Astrocyte (in vitro differentiated cells and primary cell): ENCODE data around the gene ADCY2. TPM values are rescaled to one million over a fixed set of nuclear protein-coding genes. Genes with fewer than 3 reads are reported as not detected.

ENCODE experiments used
- DNase-seq: peaks from one replicate; pipeline ENCODE4 v3.0.0-alpha.2; 2010; ENCODE audit warnings: low read depth
- FAIRE-seq: peaks from 2 replicates; lab custom pipeline; 2011; peaks lifted over from hg19 to GRCh38; lab: Jason Lieb, UNC
- H2AFZ ChIP-seq: 2 replicates; pipeline ENCODE4 v1.6.0; 2012; ENCODE audit warnings: low read depth, low read length, inconsistent platforms
- H3K27ac ChIP-seq: 2 replicates; pipeline ENCODE4 v1.5.1; 2011; ENCODE audit warnings: low read depth, low read length, inconsistent platforms
- H3K27me3 ChIP-seq: 2 replicates; pipeline ENCODE4 v1.6.0; 2011; ENCODE audit warnings: low read length, inconsistent platforms; ENCODE audit not compliant: insufficient read depth
- H3K36me3 ChIP-seq: 2 replicates; pipeline ENCODE4 v1.5.1; 2011; ENCODE audit warnings: low read length, inconsistent platforms; ENCODE audit not compliant: insufficient read depth
- H3K4me1 ChIP-seq: 2 replicates; pipeline ENCODE4 v1.5.1; 2011; ENCODE audit warnings: low read length, inconsistent platforms; ENCODE audit not compliant: insufficient read depth
- H3K4me2 ChIP-seq: 2 replicates; pipeline ENCODE4 v1.6.0; 2012; ENCODE audit warnings: low read length, inconsistent platforms
- H3K4me3 ChIP-seq: 2 replicates; pipeline ENCODE4 v1.5.1; 2011; ENCODE audit warnings: low read depth, mild to moderate bottlenecking, low read length, inconsistent platforms; ENCODE audit not compliant: insufficient read depth
- H3K79me2 ChIP-seq: 2 replicates; pipeline ENCODE4 v1.6.0; 2012; ENCODE audit warnings: mild to moderate bottlenecking, low read length, inconsistent platforms; ENCODE audit not compliant: insufficient read depth
- H3K9ac ChIP-seq: 2 replicates; pipeline ENCODE4 v1.6.0; 2012; ENCODE audit warnings: mild to moderate bottlenecking, low read length, inconsistent platforms
- H3K9me3 ChIP-seq: 2 replicates; pipeline ENCODE4 v1.5.1; 2012; ENCODE audit warnings: low read depth, mild to moderate bottlenecking, low read length, inconsistent platforms; ENCODE audit not compliant: insufficient read depth
- H4K20me1 ChIP-seq: 2 replicates; pipeline ENCODE4 v1.6.0; 2012; ENCODE audit warnings: low read length, inconsistent platforms; ENCODE audit not compliant: insufficient read depth
- H3K27ac Mint-ChIP-seq: one replicate; pipeline ENCODE4 v1.8.0; 2021; ENCODE audit warnings: mild to moderate bottlenecking, mixed read lengths; ENCODE audit not compliant: unreplicated experiment
- H3K27me3 Mint-ChIP-seq: one replicate; pipeline ENCODE4 v1.8.0; 2021; ENCODE audit warnings: low read depth, mixed read lengths; ENCODE audit not compliant: unreplicated experiment
- H3K36me3 Mint-ChIP-seq: one replicate; pipeline ENCODE4 v1.8.0; 2021; ENCODE audit warnings: low read depth, mixed read lengths; ENCODE audit not compliant: unreplicated experiment
- H3K4me1 Mint-ChIP-seq: one replicate; pipeline ENCODE4 v1.8.0; 2021; ENCODE audit warnings: low read depth, mixed read lengths; ENCODE audit not compliant: unreplicated experiment
- H3K4me3 Mint-ChIP-seq: one replicate; pipeline ENCODE4 v1.8.0; 2021; ENCODE audit warnings: mild to moderate bottlenecking, moderate library complexity, mixed read lengths; ENCODE audit not compliant: unreplicated experiment
- H3K9me3 Mint-ChIP-seq: one replicate; pipeline ENCODE4 v1.8.0; 2021; ENCODE audit warnings: mild to moderate bottlenecking, mixed read lengths; ENCODE audit not compliant: unreplicated experiment
- EZH2 ChIP-seq: IDR thresholded peaks from 2 replicates; pipeline ENCODE4 v1.6.1; 2012; ENCODE audit warnings: mild to moderate bottlenecking, low read length, inconsistent platforms; ENCODE audit not compliant: insufficient read depth
- total RNA-seq: library from RNA; stranded (reverse); gene quantifications from 2 replicates; pipeline ENCODE4 v1.2.1, GENCODE V29; 2021
- TF ChIP-seq, protein P1 (sequence below): IDR thresholded peaks from 2 replicates; pipeline ENCODE4 v1.5.1; 2011; ENCODE audit warnings: low read depth, mild to moderate bottlenecking, inconsistent platforms, low read length, moderate library complexity; ENCODE audit not compliant: insufficient read depth

ADCY2 gene
- total RNA-seq, 1 donor from 2014 or later: 5.7 TPM

DNA sequence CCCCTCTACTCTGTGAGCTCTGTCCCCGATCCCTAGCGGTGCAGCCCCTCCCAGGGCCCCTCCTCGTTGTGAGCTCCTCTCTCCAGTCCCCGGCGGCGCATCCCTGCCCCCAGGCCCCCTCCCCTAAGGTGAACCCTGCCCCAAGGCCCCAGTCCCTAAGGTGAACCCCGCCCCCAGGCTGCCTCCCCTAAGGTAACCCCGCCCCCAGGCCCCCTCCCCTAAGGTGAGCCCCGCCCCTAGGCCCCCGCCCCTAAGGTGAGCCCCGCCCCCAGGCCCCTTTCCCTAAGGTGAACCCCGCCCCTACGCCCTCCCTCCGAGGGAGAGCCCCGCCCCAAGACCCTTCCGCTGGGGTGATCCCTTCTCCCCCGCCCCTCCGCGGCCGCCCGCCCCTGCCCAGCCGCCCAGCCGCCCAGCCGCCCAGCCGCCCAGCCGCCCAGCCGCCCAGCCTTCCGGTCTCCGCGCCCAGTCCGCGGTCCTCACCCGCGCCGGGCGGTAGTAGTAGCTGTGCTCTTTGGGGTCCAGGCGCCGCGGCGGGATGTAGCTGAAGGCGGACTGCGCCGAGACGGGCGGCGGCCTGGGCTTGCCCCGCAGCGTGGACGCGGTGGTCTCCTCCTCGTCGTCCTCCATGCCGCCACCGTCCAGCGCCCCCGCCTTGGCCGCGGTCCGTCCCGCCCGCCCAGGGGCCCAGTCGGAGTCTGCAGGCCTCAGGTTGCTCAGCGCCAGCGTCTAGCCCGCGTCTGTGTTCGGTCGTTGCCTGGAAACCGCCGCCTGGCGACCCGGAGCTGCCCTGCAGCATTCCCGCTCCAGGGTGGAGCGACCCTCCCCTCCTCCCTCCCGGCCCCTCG is 454.7 kb downstream of the ADCY2 start, which contains the start of gene CFAP90:
CFAP90 (minus strand) TSS at position 739 of the 845 bp plus-strand sequence; CDS start at position 627, 112 bp downstream.
- Mint-ChIP-seq H3K4me1 (peaks cover 3% of the 10 kb centered on the region), H3K4me3 (peak within 1 kb of the TSS; percentile 84), H3K27me3 (peaks cover 18% of the 10 kb centered on the region), H3K9me3 (peaks cover 2% of the 10 kb centered on the region), H3K36me3 (no peaks in the 10 kb centered on the region), H3K27ac (peak within 1 kb of the TSS; percentile 23)
- no peaks in the 10 kb centered on the region for H4K20me1 ChIP-seq
- no peaks in the 10 kb centered on the region for H3K79me2 ChIP-seq
- peak within 1 kb of the TSS; percentile 55 for H3K4me3 ChIP-seq
- H2AFZ ChIP-seq: peak within 1 kb of the TSS; percentile 94
- FAIRE-seq (no peak), DNase-seq (peak; percentile 42)
- TF ChIP-seq, protein P1, sequence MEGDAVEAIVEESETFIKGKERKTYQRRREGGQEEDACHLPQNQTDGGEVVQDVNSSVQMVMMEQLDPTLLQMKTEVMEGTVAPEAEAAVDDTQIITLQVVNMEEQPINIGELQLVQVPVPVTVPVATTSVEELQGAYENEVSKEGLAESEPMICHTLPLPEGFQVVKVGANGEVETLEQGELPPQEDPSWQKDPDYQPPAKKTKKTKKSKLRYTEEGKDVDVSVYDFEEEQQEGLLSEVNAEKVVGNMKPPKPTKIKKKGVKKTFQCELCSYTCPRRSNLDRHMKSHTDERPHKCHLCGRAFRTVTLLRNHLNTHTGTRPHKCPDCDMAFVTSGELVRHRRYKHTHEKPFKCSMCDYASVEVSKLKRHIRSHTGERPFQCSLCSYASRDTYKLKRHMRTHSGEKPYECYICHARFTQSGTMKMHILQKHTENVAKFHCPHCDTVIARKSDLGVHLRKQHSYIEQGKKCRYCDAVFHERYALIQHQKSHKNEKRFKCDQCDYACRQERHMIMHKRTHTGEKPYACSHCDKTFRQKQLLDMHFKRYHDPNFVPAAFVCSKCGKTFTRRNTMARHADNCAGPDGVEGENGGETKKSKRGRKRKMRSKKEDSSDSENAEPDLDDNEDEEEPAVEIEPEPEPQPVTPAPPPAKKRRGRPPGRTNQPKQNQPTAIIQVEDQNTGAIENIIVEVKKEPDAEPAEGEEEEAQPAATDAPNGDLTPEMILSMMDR: peak; percentile 12
- TF ChIP-seq EZH2: no peak
- no peaks in the 10 kb centered on the region for H3K36me3 ChIP-seq
- peak within 1 kb of the TSS; percentile 60 for H3K9ac ChIP-seq
- H3K27ac ChIP-seq: no peak within 1 kb of the TSS
- H3K27me3 ChIP-seq: peaks cover 3% of the 10 kb centered on the region
- H3K9me3 ChIP-seq: no peaks in the 10 kb centered on the region
- peak within 1 kb of the TSS; percentile 89 for H3K4me2 ChIP-seq
- no peaks in the 10 kb centered on the region for H3K4me1 ChIP-seq

DNA sequence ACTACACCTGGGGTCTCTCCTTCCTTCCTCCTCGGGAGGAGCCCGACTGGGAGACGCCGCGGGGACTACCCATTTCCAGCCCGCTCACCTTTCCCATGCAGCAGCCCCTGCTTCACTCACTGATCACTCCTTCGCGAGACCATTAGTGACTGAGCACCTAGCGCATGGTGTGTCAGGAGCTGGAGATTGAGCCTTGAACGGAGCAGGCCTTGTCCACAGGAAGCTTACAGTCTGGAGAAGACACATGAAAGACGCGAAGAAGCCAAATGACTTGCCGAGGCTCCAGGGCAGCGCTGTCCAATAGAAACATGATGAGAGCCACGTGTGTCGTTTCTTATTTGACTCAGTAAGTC is 455.3 kb downstream of the ADCY2 start:
- Histone ChIP-seq H2AFZ (peak overlapping the region; percentile 94), H3K27ac (no peak overlapping the region), H3K4me1 (no peaks in the 10 kb centered on the region), H3K79me2 (no peaks in the 10 kb centered on the region), H3K9ac (no peak overlapping the region), H3K4me2 (peak overlapping the region; percentile 89), H3K9me3 (no peaks in the 10 kb centered on the region), H3K36me3 (no peaks in the 10 kb centered on the region), H4K20me1 (no peaks in the 10 kb centered on the region), H3K4me3 (peak overlapping the region; percentile 55), H3K27me3 (peaks cover 3% of the 10 kb centered on the region)
- no peak for FAIRE-seq
- no peak overlapping the region for H3K27ac Mint-ChIP-seq
- TF ChIP-seq EZH2: no peak
- TF ChIP-seq, protein P1: no peak
- peak overlapping the region; percentile 83 for H3K4me3 Mint-ChIP-seq
- peaks cover 2% of the 10 kb centered on the region for H3K9me3 Mint-ChIP-seq
- H3K4me1 Mint-ChIP-seq: peaks cover 3% of the 10 kb centered on the region
- H3K27me3 Mint-ChIP-seq: peaks cover 18% of the 10 kb centered on the region
- DNase-seq: no peak
- no peaks in the 10 kb centered on the region for H3K36me3 Mint-ChIP-seq
